Measurements from ENCODE around the gene ANAPC15. TPM values are rescaled to one million over a fixed set of nuclear protein-coding genes. Genes with fewer than 3 reads are reported as not detected.
"Not testable (repeated sequence)": the region's sequence is repeated elsewhere in the genome, so short reads cannot be mapped to it uniquely, and the experiment has no call there.

The ANAPC15 gene
- total RNA-seq, 2 donors from 2014 or later: 51.2 to 54.9 TPM

GRCh38 chr11:72138821-72139390, 26.4 kb upstream of the ANAPC15 start:
- Mint-ChIP-seq H3K9me3 (no peaks in the 10 kb centered on the region), H3K36me3 (ENCODE audit: low read depth) (no peaks in the 10 kb centered on the region), H3K27ac (no peak overlapping the region), H3K27me3 (ENCODE audit: insufficient read depth) (peaks cover 20% of the 10 kb centered on the region), H3K4me3 (no peak overlapping the region), H3K4me1 (no peaks in the 10 kb centered on the region)
- Histone ChIP-seq H3K4me3 (ENCODE audit: low read length) (no peak overlapping the region), H3K9ac (ENCODE audit: extremely low read depth, low read length, poor library complexity, severe bottlenecking) (no peak overlapping the region), H3K4me1 (ENCODE audit: control insufficient read depth, insufficient read depth, low read length) (no peaks in the 10 kb centered on the region), H3K27me3 (ENCODE audit: control insufficient read depth, insufficient read depth, low read length, poor library complexity, severe bottlenecking) (peaks cover 1% of the 10 kb centered on the region), H3K27ac (ENCODE audit: low read depth, low read length) (no peak overlapping the region), H3K36me3 (ENCODE audit: control insufficient read depth, insufficient read depth, low read length) (no peaks in the 10 kb centered on the region), H3K9me3 (ENCODE audit: control insufficient read depth, low read length) (no peaks in the 10 kb centered on the region)
- WGBS, 2 experiments (ENCODE audit: insufficient coverage in 1 of 2, insufficient read length in 1 of 2): 89 to 98% methylated on average over 5 to 12 of the region's 12 CpGs
- no peak for TF ChIP-seq CTCF (conservative IDR thresholded peaks at IDR 0.05)
- no peak for DNase-seq

- Histone ChIP-seq H3K27ac (ENCODE audit: low read depth, low read length) (no peak overlapping the region), H3K27me3 (ENCODE audit: control insufficient read depth, insufficient read depth, low read length, poor library complexity, severe bottlenecking) (peaks cover 23% of the 10 kb centered on the region), H3K9me3 (ENCODE audit: control insufficient read depth, low read length) (no peaks in the 10 kb centered on the region), H3K4me3 (ENCODE audit: low read length) (no peak overlapping the region), H3K9ac (ENCODE audit: extremely low read depth, low read length, poor library complexity, severe bottlenecking) (no peak overlapping the region), H3K36me3 (ENCODE audit: control insufficient read depth, insufficient read depth, low read length) (no peaks in the 10 kb centered on the region), H3K4me1 (ENCODE audit: control insufficient read depth, insufficient read depth, low read length) (no peaks in the 10 kb centered on the region)
- DNase-seq: no peak
- Mint-ChIP-seq H3K27ac (no peak overlapping the region), H3K4me1 (no peaks in the 10 kb centered on the region), H3K36me3 (ENCODE audit: low read depth) (no peaks in the 10 kb centered on the region), H3K4me3 (no peak overlapping the region), H3K27me3 (ENCODE audit: insufficient read depth) (peaks cover 33% of the 10 kb centered on the region), H3K9me3 (no peaks in the 10 kb centered on the region)
- no peak for TF ChIP-seq CTCF (conservative IDR thresholded peaks at IDR 0.05)
- 98 to 100% methylated on average over 3 to 4 of the region's 4 CpGs for WGBS, 2 experiments (ENCODE audit: insufficient coverage in 1 of 2, insufficient read length in 1 of 2)
These were observed 24.3 kb upstream of the ANAPC15 start for GRCh38 chr11:72136684-72137262.

DNA sequence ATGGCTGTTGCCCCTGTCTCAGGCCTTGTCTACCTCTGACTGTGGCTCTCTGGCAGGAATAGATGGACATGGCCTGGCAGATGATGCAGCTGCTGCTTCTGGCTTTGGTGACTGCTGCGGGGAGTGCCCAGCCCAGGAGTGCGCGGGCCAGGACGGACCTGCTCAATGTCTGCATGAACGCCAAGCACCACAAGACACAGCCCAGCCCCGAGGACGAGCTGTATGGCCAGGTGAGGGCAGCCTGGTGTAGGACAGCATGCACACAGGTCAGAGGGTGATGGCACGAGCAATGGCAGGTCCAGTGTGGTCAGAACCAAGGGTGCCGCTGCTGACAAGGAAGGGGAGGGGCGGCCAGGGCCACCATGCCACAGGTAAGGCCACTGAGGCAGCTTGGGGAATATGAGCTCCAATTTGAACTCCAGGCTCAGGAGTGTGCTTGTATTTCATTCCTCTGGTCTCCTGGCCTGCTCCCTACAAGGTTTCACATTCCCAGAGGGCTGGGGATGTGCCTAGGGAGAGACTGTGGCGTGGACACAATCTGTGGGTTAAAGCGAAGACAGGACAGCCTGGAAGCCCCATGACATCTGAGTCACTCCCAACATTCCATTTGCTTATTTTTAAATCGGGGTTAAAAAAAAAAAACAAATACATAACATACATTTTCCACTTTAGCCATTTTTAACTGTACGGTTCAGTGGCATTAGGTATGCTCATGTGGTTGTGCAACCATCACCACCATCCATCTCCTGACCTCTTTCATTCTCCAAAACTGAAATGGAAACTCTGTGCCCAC, 23.6 kb upstream of the ANAPC15 start:
- Mint-ChIP-seq H3K27ac (no peak overlapping the region), H3K4me3 (no peak overlapping the region), H3K9me3 (no peaks in the 10 kb centered on the region), H3K36me3 (ENCODE audit: low read depth) (no peaks in the 10 kb centered on the region), H3K4me1 (no peaks in the 10 kb centered on the region), H3K27me3 (ENCODE audit: insufficient read depth) (peaks cover 33% of the 10 kb centered on the region)
- WGBS, 2 experiments (ENCODE audit: insufficient coverage in 1 of 2, insufficient read length in 1 of 2): 87 to 93% methylated on average over 8 to 14 of the region's 14 CpGs
- no peaks in the 10 kb centered on the region for H3K4me1 ChIP-seq (ENCODE audit: control insufficient read depth, insufficient read depth, low read length)
- no peak overlapping the region for H3K27ac ChIP-seq (ENCODE audit: low read depth, low read length)
- H3K36me3 ChIP-seq (ENCODE audit: control insufficient read depth, insufficient read depth, low read length): no peaks in the 10 kb centered on the region
- peaks cover 29% of the 10 kb centered on the region for H3K27me3 ChIP-seq (ENCODE audit: control insufficient read depth, insufficient read depth, low read length, poor library complexity, severe bottlenecking)
- TF ChIP-seq CTCF (conservative IDR thresholded peaks at IDR 0.05): no peak
- no peak overlapping the region for H3K4me3 ChIP-seq (ENCODE audit: low read length)
- DNase-seq: no peak
- no peaks in the 10 kb centered on the region for H3K9me3 ChIP-seq (ENCODE audit: control insufficient read depth, low read length)
- H3K9ac ChIP-seq (ENCODE audit: extremely low read depth, low read length, poor library complexity, severe bottlenecking): no peak overlapping the region

DNA sequence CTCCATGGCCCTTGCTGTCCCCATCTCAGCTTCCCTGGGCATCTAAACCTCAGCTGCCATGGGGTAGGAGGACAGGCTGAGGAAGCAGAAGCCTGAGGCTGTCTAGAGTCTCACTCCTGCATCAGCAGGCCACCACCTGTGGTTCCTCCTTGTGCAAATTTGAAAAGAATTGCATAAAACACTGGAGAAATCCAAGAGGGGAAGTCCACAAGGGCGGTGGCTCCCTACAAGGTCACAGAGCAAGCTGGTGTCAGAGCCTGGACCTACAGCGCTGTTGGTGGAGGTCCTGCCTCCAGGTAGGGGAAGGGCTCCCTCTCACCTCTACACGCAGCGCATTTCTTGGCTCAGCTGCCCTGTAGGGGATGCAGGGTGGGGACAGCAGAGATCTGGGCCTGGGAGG, 23.0 kb upstream of the ANAPC15 start, which contains the start of gene FOLR3:
Gene FOLR3, plus strand, starts transcription at position 253 of the 400 bp plus-strand sequence. CDS start 228 bp downstream, outside the sequence.
- not testable (repeated sequence) for H3K4me1 Mint-ChIP-seq, H3K27ac Mint-ChIP-seq

More for the DNA sequence above, 23.0 kb upstream of the ANAPC15 start, which contains the start of gene FOLR3:
- not testable (repeated sequence) for DNase-seq; H3K9me3 ChIP-seq (ENCODE audit: control insufficient read depth, low read length); H3K27ac ChIP-seq (ENCODE audit: low read depth, low read length); H3K36me3 Mint-ChIP-seq (ENCODE audit: low read depth); H3K4me1 ChIP-seq (ENCODE audit: control insufficient read depth, insufficient read depth, low read length); H3K9ac ChIP-seq (ENCODE audit: extremely low read depth, low read length, poor library complexity, severe bottlenecking); H3K4me3 ChIP-seq (ENCODE audit: low read length); H3K9me3 Mint-ChIP-seq; H3K4me3 Mint-ChIP-seq; H3K36me3 ChIP-seq (ENCODE audit: control insufficient read depth, insufficient read depth, low read length)
- peaks cover 34% of the 10 kb centered on the region for H3K27me3 Mint-ChIP-seq (ENCODE audit: insufficient read depth)
- H3K27me3 ChIP-seq (ENCODE audit: control insufficient read depth, insufficient read depth, low read length, poor library complexity, severe bottlenecking): peaks cover 31% of the 10 kb centered on the region
- WGBS, 2 experiments (ENCODE audit: insufficient coverage in 1 of 2, insufficient read length in 1 of 2): 94 to 99% methylated on average over 3 to 4 of the region's 4 CpGs
